Erythroblast (primary cell): Measurements from ENCODE around the gene P2RX2.

ENCODE experiments used
- GATA1 ChIP-seq: IDR thresholded peaks from 2 replicates; pipeline ENCODE4 v1.6.1; 2011; ENCODE audit warnings: low read depth, mild to moderate bottlenecking, control low read depth, low read length, moderate library complexity
- POLR2A ChIP-seq: IDR thresholded peaks from 2 replicates; pipeline ENCODE4 v1.6.1; 2011; ENCODE audit warnings: mild to moderate bottlenecking, low read length

- no peak for TF ChIP-seq POLR2A
- TF ChIP-seq GATA1: no peak
Measured at GRCh38 chr12:132586929-132587328, 31.6 kb upstream of the P2RX2 start.
